ENCODE data around the gene SUFU. TPM values are rescaled to one million over a fixed set of nuclear protein-coding genes. Genes with fewer than 3 reads are reported as not detected.

The SUFU gene
- total RNA-seq, 2 donors from 2014 or later, result 3.1 to 6.6 TPM

DNA sequence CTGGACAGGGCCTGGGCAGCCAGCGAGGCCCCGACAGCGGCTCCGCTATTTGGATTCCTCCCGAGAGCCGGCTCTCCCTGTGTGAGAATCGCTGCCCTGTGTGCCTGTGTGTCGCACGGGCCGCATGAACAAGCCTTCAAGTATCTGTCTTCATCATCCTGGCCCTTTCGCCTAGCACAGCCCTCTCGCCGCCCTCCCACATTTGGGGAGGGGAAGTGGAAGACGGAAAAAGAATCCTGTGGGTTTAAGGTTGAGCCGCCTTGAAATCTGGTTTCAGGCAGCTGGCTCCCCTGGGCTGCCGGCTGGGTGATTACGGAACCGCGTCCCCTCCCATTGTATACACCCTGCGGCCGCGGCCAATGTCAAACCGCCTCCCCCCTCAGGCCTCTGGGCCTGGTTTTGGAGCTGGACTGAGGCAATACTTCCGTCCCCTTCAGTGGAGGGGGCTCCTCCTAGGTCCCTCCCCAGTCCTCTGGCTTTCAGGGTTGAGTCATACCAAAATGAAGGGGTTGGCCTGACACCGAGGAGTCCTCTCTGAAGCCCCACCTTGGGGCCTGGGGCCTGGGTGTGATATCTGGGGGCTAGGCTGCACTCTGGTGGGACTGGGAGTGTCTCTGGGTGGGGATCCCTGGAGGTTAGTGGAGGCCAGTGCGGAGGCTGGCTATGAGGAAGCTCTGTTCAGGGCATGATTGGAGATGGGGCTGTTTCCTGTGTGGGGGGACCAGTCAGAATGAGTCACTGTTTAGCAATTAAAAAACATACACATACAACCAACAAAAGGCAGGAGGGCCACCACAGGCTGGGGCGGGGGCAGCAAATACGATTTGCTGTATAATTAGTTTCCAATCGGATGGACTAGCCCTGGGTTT is 142.2 kb downstream of the SUFU start:
- TF ChIP-seq, protein P1, sequence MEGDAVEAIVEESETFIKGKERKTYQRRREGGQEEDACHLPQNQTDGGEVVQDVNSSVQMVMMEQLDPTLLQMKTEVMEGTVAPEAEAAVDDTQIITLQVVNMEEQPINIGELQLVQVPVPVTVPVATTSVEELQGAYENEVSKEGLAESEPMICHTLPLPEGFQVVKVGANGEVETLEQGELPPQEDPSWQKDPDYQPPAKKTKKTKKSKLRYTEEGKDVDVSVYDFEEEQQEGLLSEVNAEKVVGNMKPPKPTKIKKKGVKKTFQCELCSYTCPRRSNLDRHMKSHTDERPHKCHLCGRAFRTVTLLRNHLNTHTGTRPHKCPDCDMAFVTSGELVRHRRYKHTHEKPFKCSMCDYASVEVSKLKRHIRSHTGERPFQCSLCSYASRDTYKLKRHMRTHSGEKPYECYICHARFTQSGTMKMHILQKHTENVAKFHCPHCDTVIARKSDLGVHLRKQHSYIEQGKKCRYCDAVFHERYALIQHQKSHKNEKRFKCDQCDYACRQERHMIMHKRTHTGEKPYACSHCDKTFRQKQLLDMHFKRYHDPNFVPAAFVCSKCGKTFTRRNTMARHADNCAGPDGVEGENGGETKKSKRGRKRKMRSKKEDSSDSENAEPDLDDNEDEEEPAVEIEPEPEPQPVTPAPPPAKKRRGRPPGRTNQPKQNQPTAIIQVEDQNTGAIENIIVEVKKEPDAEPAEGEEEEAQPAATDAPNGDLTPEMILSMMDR (IDR thresholded peaks at IDR 0.05), result peak in 1 of 7 experiments; percentile 16
- peak in 2 of 3 donors; percentile 22 to 71 for TF ChIP-seq POLR2A (IDR thresholded peaks at IDR 0.05)

DNA sequence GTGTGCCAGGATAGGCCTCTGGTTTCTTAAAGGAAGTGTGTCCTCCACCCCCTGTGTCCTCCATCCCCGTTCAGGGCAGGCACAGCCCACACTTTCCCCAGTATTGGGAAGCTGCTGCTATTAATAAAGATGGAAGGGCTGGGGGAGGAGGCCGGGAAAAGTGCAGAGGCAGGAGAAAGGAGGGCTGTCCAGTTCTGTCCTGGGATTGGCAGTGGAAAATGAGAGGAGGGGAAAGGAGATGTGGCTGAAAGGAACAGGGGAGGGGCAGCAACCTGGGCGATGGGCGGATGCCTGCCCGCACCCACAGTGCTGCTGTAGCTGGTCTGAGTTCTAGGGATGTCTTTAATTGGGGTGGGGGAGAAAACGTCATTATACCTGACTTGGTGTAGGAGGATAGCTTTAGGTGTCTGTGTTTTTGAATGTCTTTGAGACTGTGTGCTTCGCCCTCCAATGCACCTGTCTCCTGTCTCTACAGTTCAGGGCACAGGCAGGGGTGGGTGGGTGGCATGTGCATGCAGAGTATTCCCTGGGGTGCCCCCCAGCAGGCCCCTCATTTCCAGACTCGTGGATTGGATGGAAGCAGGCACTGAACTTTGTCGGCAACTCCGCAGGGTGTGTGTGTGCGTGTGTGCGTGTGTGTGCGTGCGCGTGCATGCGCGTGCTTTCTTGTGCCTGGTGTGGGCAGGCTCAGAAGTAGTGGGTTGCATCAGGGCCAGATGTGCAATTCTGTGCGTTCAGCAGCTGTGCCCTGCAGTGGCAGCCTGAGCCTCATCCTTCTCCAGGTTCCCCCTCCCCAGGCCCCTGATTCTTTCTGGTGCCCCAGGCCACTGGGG is 143.1 kb downstream of the SUFU start:
- H3K4me3 ChIP-seq, result peak overlapping the region in 1 of 2 donors; percentile 78
- TF ChIP-seq POLR2A (IDR thresholded peaks at IDR 0.05), result no peak
- TF ChIP-seq, protein P1 (IDR thresholded peaks at IDR 0.05), result no peak
- H3K9me3 ChIP-seq, result no peaks in the 10 kb centered on the region
- WGBS, 2 donors, result 10 to 20% methylated on average over 13 to 18 of the region's 18 CpGs
- no peaks in the 10 kb centered on the region for H3K27me3 ChIP-seq
- H3K4me1 ChIP-seq, result peaks cover 58% of the 10 kb centered on the region
- peak overlapping the region; percentile 95 to 100 (median 96) for H3K27ac ChIP-seq
- ATAC-seq (no peak), DNase-seq (peak in 3 of 4 donors; percentile 29 to 54 (median 40))
- no peaks in the 10 kb centered on the region for H3K36me3 ChIP-seq (replicated peaks in 1 of 2; ENCODE audit: insufficient read depth in 1 of 2, low read depth in 2 of 2)
- intact Hi-C loops (cut with DNase I), result no loop called here

More for the DNA sequence above, 142.2 kb downstream of the SUFU start:
- ATAC-seq (peak; percentile 8), DNase-seq (peak; percentile 72 to 89 (median 76))
- intact Hi-C loops (cut with DNase I), result no loop called here
- WGBS, 2 donors, result 0 to 1% methylated on average over 24 to 29 of the region's 29 CpGs
- Histone ChIP-seq H3K36me3 (replicated peaks in 1 of 2; ENCODE audit: insufficient read depth in 1 of 2, low read depth in 2 of 2) (no peaks in the 10 kb centered on the region), H3K4me3 (peak overlapping the region; percentile 39 to 78), H3K4me1 (peaks cover 49% of the 10 kb centered on the region), H3K9me3 (no peaks in the 10 kb centered on the region), H3K27ac (peak overlapping the region; percentile 95 to 100 (median 96)), H3K27me3 (no peaks in the 10 kb centered on the region)

DNA sequence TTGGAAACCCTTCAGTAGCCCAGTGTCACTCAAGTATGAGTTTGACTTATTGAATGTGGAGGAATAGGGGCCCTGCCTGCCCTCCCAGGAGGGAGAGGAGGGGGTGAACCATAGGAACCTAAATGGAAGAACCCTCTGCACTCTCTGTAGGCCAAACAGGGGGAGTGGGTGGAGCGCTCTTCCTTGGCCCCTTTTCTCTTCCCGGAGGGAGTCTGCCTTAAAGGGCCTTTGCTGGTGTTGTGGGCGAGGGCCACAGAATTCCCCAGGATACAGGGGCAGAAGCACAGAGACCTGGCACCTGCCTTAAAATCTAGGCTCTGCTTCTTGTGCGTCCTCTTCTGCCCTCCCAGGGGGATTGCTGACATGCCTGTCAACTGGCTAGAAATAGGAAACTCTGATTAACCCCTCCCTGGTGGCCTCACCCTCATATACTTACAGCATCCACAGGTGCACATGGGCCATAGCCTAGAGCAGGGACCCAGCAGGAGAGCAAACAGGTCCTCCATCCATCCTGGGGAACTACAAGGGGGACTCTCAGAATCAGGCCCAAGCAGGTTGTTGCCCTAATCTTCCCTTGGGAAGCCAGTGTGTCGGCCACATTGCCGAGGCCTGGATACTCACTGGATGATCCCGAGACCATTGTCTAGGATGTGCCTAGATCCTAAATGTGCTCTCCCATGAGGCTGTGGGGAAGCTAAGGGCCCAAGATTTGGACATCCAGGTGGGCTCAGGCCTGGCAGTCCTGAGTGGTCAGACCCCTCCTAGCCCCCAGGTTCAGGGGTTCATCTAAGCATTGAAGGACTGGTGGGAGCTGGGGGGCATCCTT is 143.9 kb downstream of the SUFU start:
- no peaks in the 10 kb centered on the region for H3K9me3 ChIP-seq
- H3K27ac ChIP-seq, result peak overlapping the region; percentile 59 to 100 (median 96)
- no peak for TF ChIP-seq POLR2A (IDR thresholded peaks at IDR 0.05)
- TF ChIP-seq, protein P1 (IDR thresholded peaks at IDR 0.05), result no peak
- H3K4me3 ChIP-seq, result no peak overlapping the region
- WGBS, 2 donors, result 41 to 43% methylated on average over 6 to 7 of the region's 7 CpGs
- intact Hi-C loops (cut with DNase I), result no loop called here
- H3K4me1 ChIP-seq, result peaks cover 65% of the 10 kb centered on the region
- H3K27me3 ChIP-seq, result no peaks in the 10 kb centered on the region
- H3K36me3 ChIP-seq (replicated peaks in 1 of 2; ENCODE audit: insufficient read depth in 1 of 2, low read depth in 2 of 2), result no peaks in the 10 kb centered on the region
- DNase-seq, result no peak
- ATAC-seq, result no peak

DNA sequence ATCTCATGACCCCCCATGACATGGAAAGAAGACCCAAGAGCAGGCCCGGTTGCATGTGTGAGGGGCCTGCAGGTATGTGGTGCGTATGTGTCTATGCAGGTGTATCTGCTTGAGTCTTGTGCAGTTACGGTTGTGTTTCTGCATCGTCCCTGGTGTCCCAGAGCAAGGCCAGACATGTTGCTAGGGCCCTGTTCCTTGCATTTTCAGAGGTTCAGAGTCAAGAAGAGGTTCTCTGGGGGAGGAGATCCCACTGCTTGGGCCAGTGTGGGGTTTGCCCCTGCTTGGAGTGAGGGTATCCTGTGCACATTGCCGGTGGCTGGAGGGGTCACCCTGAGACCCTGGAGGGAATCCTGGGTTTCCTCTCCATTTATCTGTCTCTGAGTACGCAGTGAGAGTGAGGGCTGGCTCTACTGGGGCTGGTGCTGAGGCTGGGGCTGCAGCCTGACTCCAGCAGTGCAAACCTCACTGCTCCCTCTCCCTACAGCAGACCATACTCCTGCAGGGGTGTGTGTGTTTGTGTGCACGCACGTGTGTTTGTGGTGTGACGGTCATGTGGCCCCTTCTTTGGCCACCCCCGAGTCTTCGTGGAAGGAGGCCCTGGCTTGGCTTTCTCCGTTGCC is 144.6 kb downstream of the SUFU start:
- H3K4me1 ChIP-seq, result peaks cover 71% of the 10 kb centered on the region
- no peak for DNase-seq
- ATAC-seq, result no peak
- H3K27ac ChIP-seq, result peak overlapping the region; percentile 59 to 100 (median 78)
- H3K4me3 ChIP-seq, result no peak overlapping the region
- WGBS, 2 donors, result 19 to 26% methylated on average over 6 to 12 of the region's 12 CpGs
- no peaks in the 10 kb centered on the region for H3K9me3 ChIP-seq
- intact Hi-C loops (cut with DNase I), result no loop called here
- TF ChIP-seq, protein P1 (IDR thresholded peaks at IDR 0.05), result no peak
- no peak for TF ChIP-seq POLR2A (IDR thresholded peaks at IDR 0.05)
- H3K36me3 ChIP-seq (replicated peaks in 1 of 2; ENCODE audit: insufficient read depth in 1 of 2, low read depth in 2 of 2), result no peaks in the 10 kb centered on the region
- no peaks in the 10 kb centered on the region for H3K27me3 ChIP-seq
